OCI-M2 (cell line): ENCODE results near the gene SLC28A1.

Experiments used
- DNase-seq: peaks from one replicate; lab custom pipeline; 2025; ENCODE audit not compliant: unreplicated experiment; lab: John Stamatoyannopoulos, UW

Gene SLC28A1

DNA sequence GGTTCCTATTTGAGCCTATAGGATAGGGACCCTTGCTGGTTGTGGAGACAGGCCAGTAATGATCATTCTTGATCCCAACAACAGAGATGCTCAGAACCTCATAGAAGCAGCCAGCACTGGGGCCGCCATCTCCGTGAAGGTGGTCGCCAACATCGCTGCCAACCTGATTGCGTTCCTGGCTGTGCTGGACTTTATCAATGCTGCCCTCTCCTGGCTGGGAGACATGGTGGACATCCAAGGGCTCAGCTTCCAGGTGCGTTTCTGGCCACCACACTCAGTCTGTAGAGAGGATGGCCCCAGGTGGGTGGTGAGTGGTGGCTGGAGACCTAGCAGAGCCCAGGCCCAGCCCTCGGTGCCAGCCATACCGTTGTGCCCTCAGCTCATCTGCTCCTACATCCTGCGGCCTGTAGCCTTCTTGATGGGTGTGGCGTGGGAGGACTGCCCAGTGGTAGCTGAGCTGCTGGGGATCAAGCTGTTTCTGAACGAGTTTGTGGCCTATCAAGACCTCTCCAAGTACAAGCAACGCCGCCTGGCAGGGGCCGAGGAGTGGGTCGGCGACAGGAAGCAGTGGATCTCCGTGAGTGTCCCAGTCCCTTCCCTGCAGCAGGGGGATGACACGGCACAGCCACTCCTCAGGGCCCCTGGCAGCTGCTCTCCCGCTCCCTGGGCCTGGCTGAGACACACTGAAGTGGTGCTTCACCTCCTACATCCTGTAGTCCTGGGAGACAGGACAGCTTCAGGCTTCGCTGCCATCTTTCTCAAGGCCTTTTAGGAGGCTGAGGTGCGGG, 50.7 kb downstream of the SLC28A1 start:
- DNase-seq = no peak

GRCh38 chr15:84937144-84937543, 52.7 kb downstream of the SLC28A1 start:
- DNase-seq = no peak

DNA sequence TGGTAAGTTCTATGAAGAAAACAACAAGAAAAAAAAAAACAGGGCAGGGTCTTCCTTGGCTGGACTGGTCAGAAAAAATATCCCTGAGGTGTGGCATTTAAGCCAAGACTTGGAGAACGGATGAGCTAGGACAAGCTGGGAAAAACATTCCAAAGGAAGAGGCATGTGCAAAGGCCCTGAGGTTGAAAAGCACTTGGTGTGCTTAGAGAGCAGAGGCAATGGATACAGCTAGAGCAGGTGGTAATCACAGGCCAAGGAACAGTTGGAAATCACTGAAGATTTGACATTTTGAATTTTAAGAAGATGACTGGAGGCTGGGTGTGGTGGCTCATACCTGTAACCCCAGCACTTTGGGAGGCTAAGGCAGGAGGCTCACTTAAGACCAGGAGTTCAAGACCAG, 54.3 kb downstream of the SLC28A1 start:
- no peak for DNase-seq

GRCh38 chr15:84940399-84940798, 55.9 kb downstream of the SLC28A1 start:
- DNase-seq = no peak

- DNase-seq = no peak
Measured at GRCh38 chr15:84942456-84942855, 58.0 kb downstream of the SLC28A1 start.

DNA sequence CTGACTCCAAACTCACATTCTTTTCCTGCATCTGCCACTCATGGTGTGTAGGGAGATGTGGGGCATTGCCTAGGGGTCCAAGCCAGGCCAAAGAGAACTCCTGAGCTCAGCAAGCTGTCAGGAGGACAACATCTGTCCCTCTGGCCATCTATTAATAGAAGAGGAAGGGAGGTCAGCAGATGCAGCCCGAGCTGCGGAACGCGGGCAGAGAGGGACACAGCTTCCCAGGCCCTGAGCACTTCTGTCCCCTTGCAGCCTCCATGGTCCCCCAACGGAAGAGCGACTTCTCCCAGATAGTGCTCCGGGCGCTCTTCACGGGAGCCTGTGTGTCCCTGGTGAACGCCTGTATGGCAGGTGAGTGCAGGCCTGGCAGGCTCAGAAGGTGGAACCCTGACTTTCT, 59.8 kb downstream of the SLC28A1 start:
- DNase-seq = no peak

DNA sequence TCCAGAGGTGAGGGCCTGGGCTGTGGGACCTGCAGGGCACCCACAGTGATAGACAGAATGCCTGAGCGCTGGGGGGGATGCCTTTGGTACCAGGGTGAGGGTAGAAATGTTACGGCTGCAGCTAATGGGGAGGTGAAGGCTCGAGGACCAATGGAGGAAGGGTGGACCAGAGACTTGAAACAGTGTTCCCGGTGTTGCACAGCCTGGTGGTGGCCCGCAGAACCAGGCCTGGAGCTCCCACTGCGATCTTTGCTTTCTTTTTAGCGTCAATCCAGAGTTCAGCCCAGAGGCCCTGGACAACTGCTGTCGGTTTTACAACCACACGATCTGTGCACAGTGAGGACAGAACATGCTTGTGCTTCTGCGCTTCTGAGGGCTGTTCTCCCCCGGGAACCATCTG, 60.4 kb downstream of the SLC28A1 start:
- no peak for DNase-seq

DNA sequence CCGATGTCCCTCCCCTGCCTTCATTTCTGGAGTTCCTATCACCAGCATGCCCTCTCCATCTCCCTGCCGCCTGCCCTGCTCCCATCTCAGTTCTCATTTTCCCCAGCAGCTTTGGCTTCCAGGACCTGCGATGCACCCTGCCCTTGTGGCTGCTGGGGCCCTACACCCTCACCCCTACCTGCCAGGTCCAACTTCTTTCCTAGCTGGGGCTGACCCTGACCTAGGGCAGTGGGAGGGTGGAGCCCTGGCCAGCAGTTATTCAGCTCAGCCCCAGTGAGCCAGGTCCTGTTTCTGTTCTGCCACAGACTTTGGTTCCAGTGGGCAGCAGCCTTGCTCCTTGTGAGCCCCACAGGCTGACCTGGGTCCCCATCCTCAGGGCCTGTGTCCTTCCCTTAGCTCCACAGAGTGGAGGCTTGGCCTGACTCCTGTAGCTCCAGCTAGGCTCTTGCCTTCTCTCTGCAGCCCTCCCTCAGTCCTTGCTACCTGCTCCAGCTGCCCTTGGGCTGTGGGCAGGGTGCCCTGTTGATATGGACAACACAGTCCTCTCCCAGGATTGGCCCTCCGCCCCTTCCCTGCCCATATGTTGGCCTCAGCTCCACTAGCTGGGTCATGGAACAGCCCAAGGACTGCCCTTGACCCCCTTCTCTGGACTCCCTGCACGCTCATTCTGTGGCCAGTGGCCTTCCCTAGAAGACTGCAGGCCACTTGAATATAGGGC, 62.5 kb downstream of the SLC28A1 start:
- no peak for DNase-seq

- DNase-seq = no peak
Measured at GRCh38 chr15:84947947-84948830, 63.7 kb downstream of the SLC28A1 start.

- DNase-seq = no peak
Measured at GRCh38 chr15:84949043-84949442, 64.6 kb downstream of the SLC28A1 start.

GRCh38 chr15:84949845-84950569, 65.5 kb downstream of the SLC28A1 start:
- DNase-seq = no peak

GRCh38 chr15:84950570-84951111, 66.2 kb downstream of the SLC28A1 start:
- DNase-seq = peak; percentile 32

DNA sequence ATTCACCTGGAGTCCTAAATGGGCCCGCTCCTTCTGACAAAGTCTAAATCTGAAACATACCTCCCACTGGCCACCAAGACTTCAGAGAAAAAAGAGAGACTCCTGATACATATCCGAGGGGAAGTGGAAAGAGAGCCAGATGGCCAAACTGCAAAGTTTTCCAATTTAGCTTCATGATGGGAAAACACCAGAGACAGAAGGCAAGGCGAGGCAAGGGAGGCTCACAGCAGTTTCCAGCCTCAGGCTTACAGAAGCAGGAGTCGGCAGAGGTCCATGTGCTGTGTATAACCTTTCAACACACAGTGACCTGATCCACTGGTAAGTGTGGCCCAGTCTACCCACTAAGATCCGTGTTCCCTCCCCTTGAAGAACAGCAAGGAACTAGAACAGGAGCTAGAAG, 67.3 kb downstream of the SLC28A1 start:
- DNase-seq = no peak

GRCh38 chr15:84953136-84953535, 68.7 kb downstream of the SLC28A1 start:
- DNase-seq = no peak

DNA sequence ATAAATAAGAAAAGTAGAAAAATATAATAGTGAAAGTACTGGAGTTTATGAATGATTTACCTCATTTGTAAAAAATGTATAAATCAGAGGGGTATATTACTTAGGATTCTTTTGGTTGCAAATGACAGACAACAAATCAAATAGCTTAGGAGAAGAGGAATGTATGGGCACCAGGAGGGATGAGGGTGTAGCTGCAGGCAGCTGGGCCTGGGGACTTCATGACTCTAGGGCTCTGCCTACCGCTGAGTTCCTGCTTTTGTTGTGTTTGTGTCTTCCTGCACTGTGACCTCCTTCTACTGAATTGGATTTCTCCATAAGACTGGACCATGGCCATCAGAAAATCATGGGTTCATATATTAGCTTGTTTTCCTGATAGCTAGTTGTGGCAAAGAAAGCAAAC, 69.3 kb downstream of the SLC28A1 start:
- DNase-seq = no peak

- no peak for DNase-seq
Measured at GRCh38 chr15:84955089-84955848, 70.8 kb downstream of the SLC28A1 start.

DNA sequence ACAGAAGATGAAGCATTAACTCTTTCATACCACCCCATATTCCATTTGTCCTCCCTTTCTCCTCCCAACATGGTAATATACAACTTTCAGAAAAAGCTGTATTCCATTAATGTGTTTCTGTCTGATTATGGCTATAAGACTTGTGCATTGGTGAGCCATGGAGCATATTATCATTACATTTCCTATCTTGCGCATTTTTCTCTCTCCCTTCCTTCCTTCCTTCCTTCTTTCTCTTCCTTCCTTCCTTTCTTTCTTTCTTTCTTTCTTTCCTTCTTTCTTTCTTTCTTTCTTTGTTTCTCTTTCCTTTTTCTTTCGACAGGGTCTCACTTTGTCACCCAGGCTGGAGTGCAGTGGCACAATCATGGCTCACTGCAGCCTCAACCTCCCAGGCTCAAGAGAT, 71.7 kb downstream of the SLC28A1 start:
- no peak for DNase-seq

DNA sequence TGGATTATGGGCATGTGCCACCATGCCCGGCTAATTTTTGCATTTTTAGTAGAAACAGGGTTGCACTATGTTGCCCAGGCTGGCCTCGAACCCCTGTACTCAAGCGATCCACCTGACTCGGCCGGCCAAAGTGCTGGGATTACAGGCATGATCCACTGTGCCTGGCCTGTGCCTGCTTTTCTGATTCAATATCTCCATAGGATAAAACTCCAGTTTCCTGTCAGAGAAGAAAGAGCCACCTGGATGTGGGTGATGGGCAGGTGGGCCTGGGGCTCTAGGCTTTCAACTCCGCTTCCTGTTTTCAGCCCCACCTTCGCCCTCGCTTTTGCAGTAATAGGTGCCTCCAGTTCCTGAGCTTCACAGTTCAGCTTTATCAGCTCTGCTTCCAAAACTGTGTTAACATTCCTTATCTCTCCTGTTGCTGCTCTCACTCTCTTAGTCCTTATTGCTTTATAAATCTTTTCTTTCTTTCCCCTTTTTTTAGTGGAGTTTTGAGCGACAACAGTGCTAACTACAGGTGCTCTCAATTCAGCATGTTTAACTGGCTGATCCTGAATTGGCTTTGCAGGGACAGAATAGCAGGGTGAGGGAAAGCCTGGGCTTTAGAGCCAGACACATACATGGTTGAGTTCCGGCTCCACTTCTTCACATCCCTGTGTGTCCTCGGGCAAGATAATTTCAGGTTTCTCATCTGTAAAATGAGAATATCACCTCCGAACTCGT, 76.1 kb downstream of the SLC28A1 start:
- DNase-seq = no peak

DNA sequence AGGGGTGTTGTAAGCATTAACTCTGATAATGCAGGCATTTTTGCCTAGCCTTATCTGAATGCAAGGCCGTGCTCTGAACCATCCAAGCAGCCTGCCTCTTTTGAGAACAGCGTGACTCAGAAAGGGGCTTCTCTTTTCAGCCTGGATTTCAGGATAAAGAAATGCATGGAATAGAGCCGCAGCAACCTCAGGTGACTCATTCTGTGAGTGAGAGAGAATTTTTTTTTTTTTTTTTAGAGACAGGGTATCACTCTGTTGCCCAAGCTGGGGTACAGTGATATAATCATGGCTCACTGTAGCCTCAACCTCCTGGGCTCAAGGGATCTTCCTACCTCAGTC, 76.6 kb downstream of the SLC28A1 start:
- DNase-seq = no peak
